ENCODE measurements around the gene PBLD. TPM values are rescaled to one million over a fixed set of nuclear protein-coding genes. Genes with fewer than 3 reads are reported as not detected.

The PBLD gene
- total and polyA plus RNA-seq, 2 experiments from 2014 or later: 4.6 to 5.6 TPM

GRCh38 chr10:68275600-68276126 lies 57.1 kb downstream of the PBLD start:
- no peaks in the 10 kb centered on the region for H3K9me3 ChIP-seq (ENCODE audit: low read depth)
- no peak for TF ChIP-seq CTCF (IDR thresholded peaks at IDR 0.05; ENCODE audit: low read depth, low read length)
- H3K4me1 ChIP-seq (ENCODE audit: low read depth): no peaks in the 10 kb centered on the region
- H3K4me3 ChIP-seq: no peak overlapping the region
- H3K36me3 ChIP-seq: no peaks in the 10 kb centered on the region
- H3K27me3 ChIP-seq: no peaks in the 10 kb centered on the region
- no peak overlapping the region for H3K27ac ChIP-seq
- no peak for DNase-seq (ENCODE audit: low read depth in 1 of 2, low spot score in 1 of 2)

GRCh38 chr10:68272833-68273232 lies 59.9 kb downstream of the PBLD start:
- H3K9me3 ChIP-seq (ENCODE audit: low read depth): no peaks in the 10 kb centered on the region
- H3K4me3 ChIP-seq: no peak overlapping the region
- DNase-seq (ENCODE audit: low read depth in 1 of 2, low spot score in 1 of 2): no peak
- TF ChIP-seq CTCF (IDR thresholded peaks at IDR 0.05; ENCODE audit: low read depth, low read length): no peak
- H3K27me3 ChIP-seq: no peaks in the 10 kb centered on the region
- H3K27ac ChIP-seq: no peak overlapping the region
- H3K4me1 ChIP-seq (ENCODE audit: low read depth): no peaks in the 10 kb centered on the region
- H3K36me3 ChIP-seq: no peaks in the 10 kb centered on the region

GRCh38 chr10:68271196-68271882 lies 61.4 kb downstream of the PBLD start:
- Histone ChIP-seq H3K9me3 (ENCODE audit: low read depth) (no peaks in the 10 kb centered on the region), H3K4me1 (ENCODE audit: low read depth) (no peaks in the 10 kb centered on the region), H3K4me3 (no peak overlapping the region), H3K36me3 (no peaks in the 10 kb centered on the region), H3K27ac (no peak overlapping the region), H3K27me3 (no peaks in the 10 kb centered on the region)
- peak in 1 of 2 donors; percentile 88 for DNase-seq (ENCODE audit: low read depth in 1 of 2, low spot score in 1 of 2)
- no peak for TF ChIP-seq CTCF (IDR thresholded peaks at IDR 0.05; ENCODE audit: low read depth, low read length)

- no peak for DNase-seq (ENCODE audit: low read depth in 1 of 2, low spot score in 1 of 2)
- Histone ChIP-seq H3K9me3 (ENCODE audit: low read depth) (no peaks in the 10 kb centered on the region), H3K4me3 (no peak overlapping the region), H3K27ac (no peak overlapping the region), H3K36me3 (no peaks in the 10 kb centered on the region), H3K4me1 (ENCODE audit: low read depth) (no peaks in the 10 kb centered on the region), H3K27me3 (no peaks in the 10 kb centered on the region)
- no peak for TF ChIP-seq CTCF (IDR thresholded peaks at IDR 0.05; ENCODE audit: low read depth, low read length)
These were observed 63.0 kb downstream of the PBLD start for GRCh38 chr10:68269562-68270290.

- peak overlapping the region; percentile 11 for H3K27ac ChIP-seq
- DNase-seq (ENCODE audit: low read depth in 1 of 2, low spot score in 1 of 2): peak; percentile 20 to 63
- TF ChIP-seq CTCF (IDR thresholded peaks at IDR 0.05; ENCODE audit: low read depth, low read length): no peak
- H3K4me3 ChIP-seq: no peak overlapping the region
- no peaks in the 10 kb centered on the region for H3K27me3 ChIP-seq
- peaks cover 9% of the 10 kb centered on the region for H3K4me1 ChIP-seq (ENCODE audit: low read depth)
- H3K9me3 ChIP-seq (ENCODE audit: low read depth): no peaks in the 10 kb centered on the region
- H3K36me3 ChIP-seq: no peaks in the 10 kb centered on the region
These were observed 71.4 kb downstream of the PBLD start for GRCh38 chr10:68261132-68261856.
